ENCODE results near the gene FFAR1.

- TF ChIP-seq CTCF (IDR thresholded peaks at IDR 0.05) (no peak), POLR2A (IDR thresholded peaks at IDR 0.05) (no peak)
Measured at GRCh38 chr19:35307931-35308330, 39.8 kb upstream of the FFAR1 start.
